Pancreas (tissue), 10 donors: ENCODE measurements around the gene TBCK. TPM values are rescaled to one million over a fixed set of nuclear protein-coding genes. Genes with fewer than 3 reads are reported as not detected.

ENCODE experiments used
- ATAC-seq, 4 donors: fragments of 200-7000 bp; cut with Tn5 transposase; one replicate each; pipeline versions ENCODE4 v1.8.0 to v1.9.1; 2020; ENCODE audit warnings: mild to moderate bottlenecking in 4 of 4, moderate library complexity in 4 of 4
- DNase-seq, 6 donors: peaks; one replicate each; pipeline ENCODE4 v3.0.0-alpha.2; 2020
- FAIRE-seq: peaks from 2 replicates; lab custom pipeline; 2012; peaks lifted over from hg19 to GRCh38; lab: Jason Lieb, UNC
- H3K27ac ChIP-seq, 4 donors: fragments of 200-600 bp; sonication (generic); 1 replicate in 3 of 4; 2 replicates in 1 of 4; pipeline versions ENCODE4 v1.5.0 to v1.8.0; 2020
- H3K27me3 ChIP-seq, 4 donors: fragments of 200-600 bp; one replicate each; pipeline ENCODE4 v1.8.0; 2021
- H3K36me3 ChIP-seq, 3 donors: fragments of 200-600 bp; sonication (generic) in 1 of 3; one replicate each; pipeline versions ENCODE4 v1.5.0 to v1.8.0; 2020 to 2021
- H3K4me1 ChIP-seq, 3 donors: fragments of 200-600 bp; one replicate each; pipeline ENCODE4 v1.8.0; 2021
- H3K4me3 ChIP-seq, 4 donors: fragments of 200-600 bp; sonication (generic) in 2 of 4; one replicate each; pipeline versions ENCODE4 v1.5.0 to v1.8.0; 2020 to 2021
- H3K9me3 ChIP-seq, 4 donors: fragments of 200-600 bp; one replicate each; pipeline ENCODE4 v1.8.0; 2021
- CTCF ChIP-seq, 4 donors: fragments of 200-600 bp; sonication (generic) in 3 of 4; IDR thresholded peaks; one replicate each; pipeline versions ENCODE4 v1.5.0 to v1.8.0; 2021; ENCODE audit warnings: antibody characterized with exemption in 4 of 4
- WGBS, 2 donors: extraction: QIAGEN DNeasy Blood & Tissue Kit; methylation state at CpG; one replicate each; pipeline ENCODE4 v1.1.7; 2013; 5-methylcytosine and 5-hydroxymethylcytosine counted together
- intact Hi-C, 3 donors: fragments of 100-400 bp; cut with DNase I; formaldehyde crosslinking; loops; one replicate each; pipeline versions ENCODE4 v1.11.1 to v1.14.2; 2022
- polyA plus RNA-seq, 2 donors: library from polyadenylated mRNA; stranded (reverse); fragments of 200-250 nt; gene quantifications; one replicate each; pipeline ENCODE4 v1.2.3, GENCODE V29; 2013
- total RNA-seq, 6 donors: library from RNA; stranded (reverse); fragmentation: NEBNext Ultra II Directional in 4 of 6; extraction: Animal tissue kit (Norgen Biotek cat#: 25700) in 4 of 6; gene quantifications; one replicate each; pipeline versions ENCODE4 v1.2.1 to v1.2.4, GENCODE V29; 2021 to 2023
- donor health status: healthy with polysubstance abuse.
- donor health status: DM: no; HTN: no; CAD: no; lungs with moderate emphysema.
- donor health status: DM: no; HTN: no; CAD: no.
- donor health status: control.
- donor health status: control.
- donor health status: Bipolar disorder and iron deficiency.
- donor health status: DM: yes; HTN: yes; CAD: no.
- donor health status: DM: no; HTN: no; CAD: no.
- donor health status: DM: no; HTN: no; CAD: no.
- donor health status: DM: yes; HTN: yes; CAD: no.

TBCK gene
- total and polyA plus RNA-seq, 8 donors, result 5.3 to 35.1 (median 12.5) TPM

GRCh38 chr4:106344647-106344970 lies 28.6 kb upstream of the TBCK start:
- Histone ChIP-seq H3K4me1 (peaks cover 0 to 3% (median 0%) of the 10 kb centered on the region in 3 donors), H3K27ac (no peak overlapping the region), H3K36me3 (no peaks in the 10 kb centered on the region), H3K9me3 (no peaks in the 10 kb centered on the region), H3K27me3 (no peaks in the 10 kb centered on the region), H3K4me3 (no peak overlapping the region)
- ATAC-seq, result no peak
- no peak for TF ChIP-seq CTCF (IDR thresholded peaks at IDR 0.05)
- WGBS, 2 donors, result 85 to 88% methylated on average over 1 of the region's 1 CpG
- no peak for DNase-seq
- intact Hi-C loops, result no loop called here
- no peak for FAIRE-seq

GRCh38 chr4:106343865-106344646 lies 28.0 kb upstream of the TBCK start:
- ATAC-seq, result no peak
- H3K4me3 ChIP-seq, result no peak overlapping the region
- DNase-seq, result no peak
- no peak overlapping the region for H3K27ac ChIP-seq
- H3K4me1 ChIP-seq, result peaks cover 0 to 3% (median 0%) of the 10 kb centered on the region in 3 donors
- 86 to 92% methylated on average over 2 of the region's 2 CpGs for WGBS, 2 donors
- FAIRE-seq, result no peak
- intact Hi-C loops, result no loop called here
- H3K27me3 ChIP-seq, result no peaks in the 10 kb centered on the region
- no peaks in the 10 kb centered on the region for H3K36me3 ChIP-seq
- H3K9me3 ChIP-seq, result no peaks in the 10 kb centered on the region
- TF ChIP-seq CTCF (IDR thresholded peaks at IDR 0.05), result no peak

GRCh38 chr4:106340774-106341173 lies 24.8 kb upstream of the TBCK start:
- Histone ChIP-seq H3K4me1 (peaks cover 0 to 3% (median 0%) of the 10 kb centered on the region in 3 donors), H3K27me3 (no peaks in the 10 kb centered on the region), H3K9me3 (no peaks in the 10 kb centered on the region), H3K36me3 (peaks cover 4 to 29% (median 10%) of the 10 kb centered on the region in 3 donors), H3K27ac (no peak overlapping the region), H3K4me3 (no peak overlapping the region)
- FAIRE-seq (no peak), DNase-seq (no peak), ATAC-seq (no peak)
- WGBS, 2 donors, result 89 to 100% methylated on average over 1 of the region's 1 CpG
- no peak for TF ChIP-seq CTCF (IDR thresholded peaks at IDR 0.05)
- intact Hi-C loops, result no loop called here

- H3K36me3 ChIP-seq, result peaks cover 4 to 32% (median 10%) of the 10 kb centered on the region in 3 donors
- TF ChIP-seq CTCF (IDR thresholded peaks at IDR 0.05), result no peak
- no peaks in the 10 kb centered on the region for H3K9me3 ChIP-seq
- FAIRE-seq (no peak), DNase-seq (no peak), ATAC-seq (no peak)
- H3K27ac ChIP-seq, result no peak overlapping the region
- H3K27me3 ChIP-seq, result no peaks in the 10 kb centered on the region
- H3K4me3 ChIP-seq, result no peak overlapping the region
- intact Hi-C loops, result no loop called here
- peaks cover 0 to 3% (median 0%) of the 10 kb centered on the region in 3 donors for H3K4me1 ChIP-seq
- WGBS, 2 donors, result 95 to 98% methylated on average over 4 of the region's 4 CpGs
Observed at GRCh38 chr4:106339431-106339830, 23.4 kb upstream of the TBCK start.

GRCh38 chr4:106338671-106339070 lies 22.7 kb upstream of the TBCK start:
- no peak for ATAC-seq
- no peak for DNase-seq
- no peak overlapping the region for H3K27ac ChIP-seq
- H3K4me1 ChIP-seq, result peaks cover 0 to 3% (median 0%) of the 10 kb centered on the region in 3 donors
- FAIRE-seq, result no peak
- WGBS, 2 donors, result 98% methylated on average over 3 of the region's 3 CpGs
- no peak overlapping the region for H3K4me3 ChIP-seq
- H3K9me3 ChIP-seq, result no peaks in the 10 kb centered on the region
- intact Hi-C loops, result no loop called here
- no peaks in the 10 kb centered on the region for H3K27me3 ChIP-seq
- no peak for TF ChIP-seq CTCF (IDR thresholded peaks at IDR 0.05)
- H3K36me3 ChIP-seq, result peaks cover 4 to 34% (median 10%) of the 10 kb centered on the region in 3 donors
